ENCODE data around the gene FAM107B.

- TF ChIP-seq CTCF (IDR thresholded peaks at IDR 0.05) (no peak), POLR2A (IDR thresholded peaks at IDR 0.05) (no peak), POLR2AphosphoS5 (IDR thresholded peaks at IDR 0.05) (no peak), EP300 (IDR thresholded peaks at IDR 0.05) (no peak)
These were observed 153.7 kb downstream of the FAM107B start for GRCh38 chr10:14621037-14621436.
